Neuronal stem cell (in vitro differentiated cells): ENCODE measurements around the gene UBR3.

Source experiments
- DNase-seq: peaks from one replicate; pipeline ENCODE4 v3.0.0-alpha.2; 2013; ENCODE audit warnings: low spot score
- H2AFZ ChIP-seq: one replicate; pipeline ENCODE4 v1.6.1; 2013; ENCODE audit warnings: mild to moderate bottlenecking, low read length, inconsistent platforms
- H2AK5ac ChIP-seq: 2 replicates; pipeline ENCODE4 v1.6.1; 2013; ENCODE audit warnings: low read depth, mild to moderate bottlenecking, inconsistent platforms, low read length, moderate library complexity, mixed read lengths
- H2BK120ac ChIP-seq: 2 replicates; pipeline ENCODE4 v1.6.1; 2013; ENCODE audit warnings: low read depth, mild to moderate bottlenecking, inconsistent platforms, low read length, moderate library complexity, mixed read lengths
- H2BK12ac ChIP-seq: one replicate; pipeline ENCODE4 v1.6.1; 2013; ENCODE audit warnings: low read length, inconsistent platforms
- H2BK15ac ChIP-seq: 2 replicates; pipeline ENCODE4 v1.6.1; 2013; ENCODE audit warnings: mild to moderate bottlenecking, low read length, inconsistent platforms, mixed read lengths
- H2BK5ac ChIP-seq: one replicate; pipeline ENCODE4 v1.6.1; 2013; ENCODE audit warnings: inconsistent platforms, mild to moderate bottlenecking, low read length, moderate library complexity
- H3K14ac ChIP-seq: one replicate; pipeline ENCODE4 v1.6.1; 2013; ENCODE audit warnings: low read length, inconsistent platforms
- H3K18ac ChIP-seq: 2 replicates; pipeline ENCODE4 v1.6.1; 2013; ENCODE audit warnings: low read length, inconsistent platforms
- H3K23ac ChIP-seq: 2 replicates; pipeline ENCODE4 v1.6.1; 2013; ENCODE audit warnings: low read depth, mild to moderate bottlenecking, mixed read lengths, low read length, inconsistent platforms; ENCODE audit not compliant: poor library complexity
- H3K27ac ChIP-seq: replicated peaks from 3 replicates; pipeline ENCODE4 v1.5.1; 2013; ENCODE audit warnings: low read length, inconsistent platforms
- H3K27me3 ChIP-seq, 3 experiments: 2 replicates each; pipeline ENCODE4 v1.6.1; 2013; ENCODE audit warnings: low read length in 3 of 3, mild to moderate bottlenecking in 2 of 3, inconsistent platforms in 1 of 3, low read depth in 1 of 3, mixed read lengths in 1 of 3, moderate library complexity in 1 of 3; ENCODE audit not compliant: control insufficient read depth in 3 of 3, insufficient read depth in 3 of 3
- H3K36me3 ChIP-seq, 2 donors: replicated peaks in 1 of 2; 2 replicates each; pipeline ENCODE4 v1.6.1; 2013; ENCODE audit warnings: low read length in 2 of 2; ENCODE audit not compliant: control insufficient read depth in 2 of 2, insufficient read depth in 2 of 2
- H3K4ac ChIP-seq: 2 replicates; pipeline ENCODE4 v1.6.1; 2013; ENCODE audit warnings: inconsistent platforms, mild to moderate bottlenecking, low read length, moderate library complexity
- H3K4me1 ChIP-seq, 2 donors: 1 replicate in 1 of 2; 2 replicates in 1 of 2; pipeline ENCODE4 v1.6.1; 2013; ENCODE audit warnings: low read length in 2 of 2, low read depth in 1 of 2; ENCODE audit not compliant: control insufficient read depth in 2 of 2, insufficient read depth in 1 of 2
- H3K4me2 ChIP-seq: one replicate; pipeline ENCODE4 v1.6.1; 2013; ENCODE audit warnings: mild to moderate bottlenecking, low read length, inconsistent platforms; ENCODE audit not compliant: insufficient read depth, poor library complexity, severe bottlenecking
- H3K4me3 ChIP-seq, 2 donors: 2 replicates each; pipeline ENCODE4 v1.5.1; 2013; ENCODE audit warnings: low read length in 2 of 2, mild to moderate bottlenecking in 2 of 2, inconsistent platforms in 1 of 2, moderate library complexity in 1 of 2
- H3K79me1 ChIP-seq: one replicate; pipeline ENCODE4 v1.6.1; 2013; ENCODE audit warnings: low read depth, mild to moderate bottlenecking, inconsistent platforms, low read length, moderate library complexity
- H3K9ac ChIP-seq: one replicate; pipeline ENCODE4 v1.6.1; 2013; ENCODE audit warnings: mild to moderate bottlenecking, low read depth, low read length, inconsistent platforms; ENCODE audit not compliant: poor library complexity
- H3K9me3 ChIP-seq, 2 donors: replicated peaks in 1 of 2; 2 replicates each; pipeline versions ENCODE3 to v1.6.1; 2013; ENCODE audit warnings: low read length in 2 of 2, mild to moderate bottlenecking in 2 of 2, inconsistent platforms in 1 of 2, low read depth in 1 of 2, mixed read lengths in 1 of 2, moderate library complexity in 1 of 2; ENCODE audit not compliant: control insufficient read depth in 2 of 2, insufficient read depth in 1 of 2
- H4K8ac ChIP-seq: one replicate; pipeline ENCODE4 v1.6.1; 2013; ENCODE audit warnings: low read depth, mild to moderate bottlenecking, inconsistent platforms, low read length, moderate library complexity
- H4K91ac ChIP-seq: one replicate; pipeline ENCODE4 v1.6.1; 2013; ENCODE audit warnings: low read length, low read depth, mild to moderate bottlenecking, inconsistent platforms; ENCODE audit not compliant: poor library complexity
- WGBS, 2 donors: extraction: QIAGEN DNeasy Blood & Tissue Kit; methylation state at CpG; one replicate each; pipeline ENCODE4 v1.1.7; 2013; ENCODE audit warnings: missing lambda C conversion rate in 2 of 2, mixed read lengths in 1 of 2; ENCODE audit not compliant: insufficient read length in 2 of 2, insufficient replicate concordance in 1 of 2; ENCODE audit errors: extremely low coverage in 2 of 2; 5-methylcytosine and 5-hydroxymethylcytosine counted together

The UBR3 gene

GRCh38 chr2:169963786-169964185, 136.5 kb downstream of the UBR3 start:
- H3K79me1 ChIP-seq: no peaks in the 10 kb centered on the region
- H3K4ac ChIP-seq: no peak overlapping the region
- H3K18ac ChIP-seq: no peak overlapping the region
- no peak overlapping the region for H2BK15ac ChIP-seq
- H3K4me3 ChIP-seq: no peak overlapping the region
- H2AK5ac ChIP-seq: no peak overlapping the region
- H4K8ac ChIP-seq: no peak overlapping the region
- H2BK120ac ChIP-seq: no peak overlapping the region
- H3K23ac ChIP-seq: no peak overlapping the region
- no peaks in the 10 kb centered on the region for H3K9me3 ChIP-seq
- H2BK12ac ChIP-seq: no peak overlapping the region
- no peak overlapping the region for H3K4me2 ChIP-seq
- no peak for DNase-seq
- no peaks in the 10 kb centered on the region for H3K4me1 ChIP-seq
- no peak overlapping the region for H3K14ac ChIP-seq
- no peak overlapping the region for H2BK5ac ChIP-seq
- no peaks in the 10 kb centered on the region for H3K27me3 ChIP-seq
- H4K91ac ChIP-seq: no peak overlapping the region
- H3K36me3 ChIP-seq: peaks cover 0 to 21% of the 10 kb centered on the region in 2 donors
- no peak overlapping the region for H2AFZ ChIP-seq
- H3K27ac ChIP-seq: no peak overlapping the region
- H3K9ac ChIP-seq: no peak overlapping the region

- Histone ChIP-seq H2BK12ac (no peak overlapping the region), H3K18ac (no peak overlapping the region), H4K8ac (no peak overlapping the region), H2BK15ac (no peak overlapping the region), H3K27me3 (no peaks in the 10 kb centered on the region), H3K79me1 (no peaks in the 10 kb centered on the region), H4K91ac (no peak overlapping the region), H2BK5ac (no peak overlapping the region), H3K36me3 (peaks cover 0 to 17% of the 10 kb centered on the region in 2 donors), H2AK5ac (no peak overlapping the region), H3K4me2 (no peak overlapping the region), H3K14ac (no peak overlapping the region), H3K27ac (no peak overlapping the region), H3K4me1 (no peaks in the 10 kb centered on the region), H3K4me3 (no peak overlapping the region), H3K9ac (no peak overlapping the region), H3K23ac (no peak overlapping the region), H2AFZ (no peak overlapping the region), H2BK120ac (no peak overlapping the region), H3K9me3 (no peaks in the 10 kb centered on the region), H3K4ac (no peak overlapping the region)
- WGBS, 2 donors: no CpG with 5 or more reads among the region's 2 CpGs
- DNase-seq: no peak
Observed at GRCh38 chr2:169964740-169965139, 137.5 kb downstream of the UBR3 start.

DNA sequence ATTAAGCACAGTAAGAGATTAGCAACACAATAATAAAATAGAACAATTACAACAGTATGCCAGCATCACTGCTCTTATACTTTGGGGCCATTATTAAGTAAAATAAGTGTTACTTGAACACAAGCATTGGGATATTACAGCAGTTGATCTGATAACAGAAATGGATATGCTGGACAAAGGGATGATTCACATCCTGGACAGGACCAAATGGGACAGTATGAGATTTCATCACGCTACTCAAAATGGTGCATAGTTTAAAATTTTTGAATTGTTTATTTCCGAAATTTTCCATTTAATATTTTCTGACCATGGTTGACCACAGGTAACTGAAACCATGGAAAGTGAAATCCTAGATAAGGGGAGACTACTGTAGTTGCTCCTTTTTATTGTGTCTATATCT, 138.2 kb downstream of the UBR3 start:
- DNase-seq: no peak
- Histone ChIP-seq H4K91ac (no peak overlapping the region), H3K36me3 (peaks cover 0 to 17% of the 10 kb centered on the region in 2 donors), H2BK120ac (no peak overlapping the region), H2AK5ac (no peak overlapping the region), H3K27me3 (no peaks in the 10 kb centered on the region), H2BK12ac (no peak overlapping the region), H3K9ac (no peak overlapping the region), H3K18ac (no peak overlapping the region), H3K4ac (no peak overlapping the region), H3K4me1 (no peaks in the 10 kb centered on the region), H3K4me3 (no peak overlapping the region), H4K8ac (no peak overlapping the region), H2AFZ (no peak overlapping the region), H3K4me2 (no peak overlapping the region), H3K23ac (no peak overlapping the region), H3K79me1 (no peaks in the 10 kb centered on the region), H3K27ac (no peak overlapping the region), H3K9me3 (no peaks in the 10 kb centered on the region), H2BK15ac (no peak overlapping the region), H3K14ac (no peak overlapping the region), H2BK5ac (no peak overlapping the region)
- no CpG with 5 or more reads among the region's 2 CpGs for WGBS, 2 donors

DNA sequence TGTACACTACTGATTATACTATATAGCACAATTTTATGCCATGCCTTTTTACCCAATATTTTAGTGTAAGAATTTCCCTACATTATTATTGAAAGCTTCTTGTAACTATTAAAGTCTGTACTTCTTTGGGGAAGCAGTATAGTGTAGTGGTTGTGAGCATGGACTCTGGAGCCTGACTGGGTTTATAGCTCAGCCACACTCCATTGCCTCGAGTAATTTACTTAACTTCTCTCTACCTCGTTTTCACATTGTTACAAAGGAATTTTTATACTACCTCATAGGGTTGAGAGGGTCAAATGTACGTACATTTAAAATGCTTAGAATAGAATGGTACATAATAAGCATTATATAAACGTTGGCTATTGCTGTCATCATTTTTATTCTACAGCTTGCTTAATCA, 139.2 kb downstream of the UBR3 start:
- H3K79me1 ChIP-seq: no peaks in the 10 kb centered on the region
- no peak overlapping the region for H3K23ac ChIP-seq
- no peak overlapping the region for H2AK5ac ChIP-seq
- no peak overlapping the region for H3K14ac ChIP-seq
- H3K18ac ChIP-seq: no peak overlapping the region
- H2AFZ ChIP-seq: no peak overlapping the region
- WGBS, 2 donors: no CpG with 5 or more reads among the region's 4 CpGs
- H2BK12ac ChIP-seq: no peak overlapping the region
- H3K27me3 ChIP-seq: no peaks in the 10 kb centered on the region
- no peaks in the 10 kb centered on the region for H3K4me1 ChIP-seq
- H3K4me3 ChIP-seq: no peak overlapping the region
- H2BK120ac ChIP-seq: no peak overlapping the region
- no peak overlapping the region for H4K91ac ChIP-seq
- no peak for DNase-seq
- no peak overlapping the region for H2BK15ac ChIP-seq
- no peak overlapping the region for H2BK5ac ChIP-seq
- no peaks in the 10 kb centered on the region for H3K9me3 ChIP-seq
- no peak overlapping the region for H3K4ac ChIP-seq
- no peak overlapping the region for H3K27ac ChIP-seq
- no peak overlapping the region for H3K4me2 ChIP-seq
- H3K36me3 ChIP-seq: peaks cover 0 to 17% of the 10 kb centered on the region in 2 donors
- no peak overlapping the region for H3K9ac ChIP-seq
- no peak overlapping the region for H4K8ac ChIP-seq
